Measurements from ENCODE around the gene TRAPPC3L.

DNA sequence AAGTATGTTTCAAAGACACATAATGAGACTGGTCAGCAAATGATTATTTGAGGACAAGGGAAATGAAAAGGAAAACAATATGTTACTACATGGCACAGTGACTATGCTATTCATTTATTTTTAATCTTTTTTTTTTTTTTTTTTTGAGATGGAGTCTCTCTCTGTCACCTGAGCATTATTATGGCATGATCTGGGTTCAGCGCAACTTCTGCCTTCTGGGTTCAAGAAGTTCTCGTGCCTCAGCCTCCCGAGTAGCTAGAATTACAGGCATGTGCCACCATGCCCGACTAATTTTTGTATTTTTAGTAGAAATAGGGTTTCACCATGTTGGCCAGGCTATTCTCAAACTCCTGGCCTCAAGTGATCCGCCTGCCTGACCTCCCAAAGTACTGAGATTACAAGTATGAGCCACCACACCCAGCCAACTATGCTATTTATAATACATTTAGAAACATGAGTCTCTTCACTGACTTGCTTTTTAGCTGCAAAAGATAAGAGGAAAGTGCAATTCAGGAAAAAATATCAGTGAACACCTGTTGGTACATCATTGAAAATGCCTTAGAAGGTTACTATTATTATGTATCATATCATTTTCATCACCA, 11.4 kb upstream of the TRAPPC3L start:
- TF ChIP-seq CTCF (IDR thresholded peaks at IDR 0.05) (no peak), POLR2AphosphoS5 (IDR thresholded peaks at IDR 0.05; ENCODE audit: low read depth, low read length) (no peak), TCF7L2 (IDR thresholded peaks at IDR 0.05; ENCODE audit: low read depth, low read length) (no peak), SIN3A (IDR thresholded peaks at IDR 0.05; ENCODE audit: borderline replicate concordance, insufficient read depth, low read depth, low read length) (no peak)
- TF ChIP-seq, protein P1, sequence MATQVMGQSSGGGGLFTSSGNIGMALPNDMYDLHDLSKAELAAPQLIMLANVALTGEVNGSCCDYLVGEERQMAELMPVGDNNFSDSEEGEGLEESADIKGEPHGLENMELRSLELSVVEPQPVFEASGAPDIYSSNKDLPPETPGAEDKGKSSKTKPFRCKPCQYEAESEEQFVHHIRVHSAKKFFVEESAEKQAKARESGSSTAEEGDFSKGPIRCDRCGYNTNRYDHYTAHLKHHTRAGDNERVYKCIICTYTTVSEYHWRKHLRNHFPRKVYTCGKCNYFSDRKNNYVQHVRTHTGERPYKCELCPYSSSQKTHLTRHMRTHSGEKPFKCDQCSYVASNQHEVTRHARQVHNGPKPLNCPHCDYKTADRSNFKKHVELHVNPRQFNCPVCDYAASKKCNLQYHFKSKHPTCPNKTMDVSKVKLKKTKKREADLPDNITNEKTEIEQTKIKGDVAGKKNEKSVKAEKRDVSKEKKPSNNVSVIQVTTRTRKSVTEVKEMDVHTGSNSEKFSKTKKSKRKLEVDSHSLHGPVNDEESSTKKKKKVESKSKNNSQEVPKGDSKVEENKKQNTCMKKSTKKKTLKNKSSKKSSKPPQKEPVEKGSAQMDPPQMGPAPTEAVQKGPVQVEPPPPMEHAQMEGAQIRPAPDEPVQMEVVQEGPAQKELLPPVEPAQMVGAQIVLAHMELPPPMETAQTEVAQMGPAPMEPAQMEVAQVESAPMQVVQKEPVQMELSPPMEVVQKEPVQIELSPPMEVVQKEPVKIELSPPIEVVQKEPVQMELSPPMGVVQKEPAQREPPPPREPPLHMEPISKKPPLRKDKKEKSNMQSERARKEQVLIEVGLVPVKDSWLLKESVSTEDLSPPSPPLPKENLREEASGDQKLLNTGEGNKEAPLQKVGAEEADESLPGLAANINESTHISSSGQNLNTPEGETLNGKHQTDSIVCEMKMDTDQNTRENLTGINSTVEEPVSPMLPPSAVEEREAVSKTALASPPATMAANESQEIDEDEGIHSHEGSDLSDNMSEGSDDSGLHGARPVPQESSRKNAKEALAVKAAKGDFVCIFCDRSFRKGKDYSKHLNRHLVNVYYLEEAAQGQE (IDR thresholded peaks at IDR 0.05; ENCODE audit: insufficient read depth in 1 of 2, low read depth in 2 of 2, low read length in 1 of 2): no peak
